GM12891 (cell line): ENCODE results near the gene RIPPLY3.

Experiments used
- POLR2A ChIP-seq: IDR thresholded peaks from 2 replicates; pipeline ENCODE4 v1.6.1; 2011; ENCODE audit warnings: low read depth, low read length, control low read depth
- POLR2AphosphoS5 ChIP-seq: IDR thresholded peaks from 2 replicates; pipeline ENCODE4 v1.6.1; 2011; ENCODE audit warnings: low read depth, low read length, control low read depth
- SPI1 ChIP-seq: IDR thresholded peaks from 2 replicates; pipeline ENCODE4 v1.6.1; 2011; ENCODE audit warnings: low read depth, low read length, control low read depth

DNA sequence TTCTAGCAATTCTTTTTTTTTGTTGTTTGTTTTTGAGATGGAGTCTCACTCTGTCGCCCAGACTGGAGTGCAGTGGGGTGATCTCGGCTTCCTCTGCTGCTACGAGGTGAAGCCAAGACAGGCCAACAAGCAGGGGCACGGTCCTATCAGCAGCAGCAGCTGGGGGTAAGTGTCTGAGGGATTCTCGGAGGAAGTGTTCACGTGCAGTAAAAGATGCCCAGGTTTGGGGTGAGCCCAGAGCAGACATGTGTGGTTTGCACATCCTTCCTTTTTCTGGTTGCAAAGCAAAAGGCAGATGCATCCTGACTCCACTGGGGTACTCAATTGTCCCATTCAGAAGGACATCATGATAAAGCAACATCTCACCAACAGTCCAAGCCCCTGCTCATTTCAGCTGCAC is 38.6 kb downstream of the RIPPLY3 start:
- TF ChIP-seq POLR2AphosphoS5 (no peak), POLR2A (no peak), SPI1 (no peak)
